T-cell (primary cell): ENCODE results near the gene AGR2. TPM values are rescaled to one million over a fixed set of nuclear protein-coding genes. Genes with fewer than 3 reads are reported as not detected.
"Not testable (repeated sequence)": the region's sequence is repeated elsewhere in the genome, so short reads cannot be mapped to it uniquely, and the experiment has no call there.

Experiments used
- ATAC-seq, 4 experiments: fragments of 200-7000 bp in 3 of 4; fragments of 150-1000 bp in 1 of 4; cut with Tn5 transposase; replicated peaks in 1 of 4; 1 replicate in 3 of 4; 2 replicates in 1 of 4; pipeline ENCODE4 v1.10.0; 2021; ENCODE audit warnings: moderate library complexity in 3 of 4, mild to moderate bottlenecking in 2 of 4, moderate number of reproducible peaks in 1 of 4
- CTCF ChIA-PET, 2 donors: fragments of 300-600 bp; sonication (Branson Sonifier 250); formaldehyde crosslinking; loops; one replicate each; lab custom pipeline; 2022; ENCODE audit warnings: antibody characterized with exemption in 2 of 2; lab: Charles Lee
- POLR2A ChIA-PET, 2 donors: fragments of 300-600 bp; sonication (Branson Sonifier 250); formaldehyde crosslinking; loops; one replicate each; lab custom pipeline; 2022; ENCODE audit warnings: antibody characterized with exemption in 2 of 2; lab: Charles Lee
- DNase-seq, 35 experiments: peaks; one replicate each; pipeline versions ENCODE4 v3.0.0 to v3.0.0-alpha.2; 2013 to 2023
- H3K27ac ChIP-seq: one replicate; pipeline ENCODE4 v1.5.1; 2013; ENCODE audit warnings: low read length
- H3K27me3 ChIP-seq, 2 experiments: replicated peaks in 1 of 2; 1 replicate in 1 of 2; 2 replicates in 1 of 2; pipeline versions ENCODE4 v1.6.1 to v1.7.0; 2013; ENCODE audit warnings: low read length in 1 of 2, mixed read lengths in 1 of 2; ENCODE audit not compliant: control insufficient read depth in 2 of 2, insufficient read depth in 2 of 2; ENCODE audit errors: extremely low read depth in 1 of 2
- H3K36me3 ChIP-seq, 2 donors: 1 replicate in 1 of 2; 2 replicates in 1 of 2; pipeline versions ENCODE4 v1.6.1 to v1.7.0; 2013; ENCODE audit warnings: low read length in 1 of 2; ENCODE audit not compliant: control insufficient read depth in 2 of 2, insufficient read depth in 1 of 2; ENCODE audit errors: extremely low read depth in 1 of 2
- H3K4me1 ChIP-seq, 2 experiments: 1 replicate in 1 of 2; 2 replicates in 1 of 2; pipeline versions ENCODE4 v1.6.1 to v1.7.0; 2013; ENCODE audit warnings: low read length in 2 of 2, mixed read lengths in 1 of 2; ENCODE audit not compliant: insufficient read depth in 2 of 2, control insufficient read depth in 1 of 2; ENCODE audit errors: extremely low read depth in 1 of 2
- H3K4me3 ChIP-seq, 2 donors: 1 replicate in 1 of 2; 2 replicates in 1 of 2; pipeline versions ENCODE4 v1.5.1 to v1.7.0; 2013; ENCODE audit warnings: mild to moderate bottlenecking in 2 of 2, low read length in 1 of 2, moderate library complexity in 1 of 2; ENCODE audit not compliant: control insufficient read depth in 1 of 2; ENCODE audit errors: extremely low read depth in 1 of 2
- H3K9me3 ChIP-seq: 2 replicates; pipeline ENCODE4 v1.7.0; 2013
- H3K27ac Mint-ChIP-seq, 2 donors: one replicate each; pipeline ENCODE4 v1.8.0; 2020 to 2021; ENCODE audit warnings: mild to moderate bottlenecking in 2 of 2, mixed read lengths in 2 of 2
- H3K27me3 Mint-ChIP-seq, 2 donors: one replicate each; pipeline ENCODE4 v1.8.0; 2021 to 2022; ENCODE audit warnings: mixed read lengths in 2 of 2
- H3K36me3 Mint-ChIP-seq: one replicate; pipeline ENCODE4 v1.8.0; 2021; ENCODE audit warnings: mixed read lengths
- H3K4me1 Mint-ChIP-seq, 3 donors: one replicate each; pipeline ENCODE4 v1.8.0; 2020 to 2022; ENCODE audit warnings: mixed read lengths in 3 of 3, mild to moderate bottlenecking in 1 of 3
- H3K4me3 Mint-ChIP-seq, 3 donors: one replicate each; pipeline ENCODE4 v1.8.0; 2020 to 2022; ENCODE audit warnings: mild to moderate bottlenecking in 3 of 3, mixed read lengths in 3 of 3, moderate library complexity in 3 of 3
- H3K9me3 Mint-ChIP-seq, 3 donors: one replicate each; pipeline ENCODE4 v1.8.0; 2020 to 2022; ENCODE audit warnings: mixed read lengths in 3 of 3
- WGBS: methylation state at CpG from one replicate; pipeline ENCODE4 v1.1.5; 2013; ENCODE audit warnings: missing lambda C conversion rate; ENCODE audit not compliant: insufficient coverage; 5-methylcytosine and 5-hydroxymethylcytosine counted together
- total RNA-seq, 35 experiments: library from RNA in 6 of 35; stranded (reverse) in 6 of 35; fragments of 120-200 nt in 1 of 35; gene quantifications; one replicate each; pipeline versions ENCODE4 v1.2.1 to v1.2.4 and lab custom pipeline; 2013 to 2026

The AGR2 gene
- total RNA-seq, 5 donors from 2014 or later (not counting 1 experiment from before 2014, with no cell fraction given), result 1.4 to 3.0 (median 2.5) TPM; not detected in 2

DNA sequence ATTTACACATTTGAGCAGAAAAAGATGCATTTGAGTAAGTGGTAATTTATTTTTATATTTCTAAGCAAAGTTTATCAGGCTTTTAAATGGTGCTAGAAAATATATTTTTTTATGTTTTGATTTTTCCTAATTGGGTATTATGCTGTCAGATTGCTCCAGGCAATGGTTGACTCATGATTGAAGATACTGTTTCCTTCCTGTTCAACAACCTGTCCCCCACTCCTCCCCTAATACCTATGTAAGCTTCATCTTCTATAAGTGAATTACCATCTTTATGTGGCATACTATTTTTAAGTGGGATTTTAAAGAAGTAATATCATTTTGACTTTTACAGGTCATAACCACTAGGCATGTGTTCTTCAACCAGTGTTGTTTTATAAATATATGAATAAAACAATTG lies 29.8 kb downstream of the AGR2 start:
- H3K9me3 ChIP-seq, result no peaks in the 10 kb centered on the region
- Mint-ChIP-seq H3K4me3 (no peak overlapping the region), H3K27ac (no peak overlapping the region), H3K4me1 (no peaks in the 10 kb centered on the region), H3K27me3 (peaks cover 9 to 12% of the 10 kb centered on the region in 2 donors), H3K36me3 (no peaks in the 10 kb centered on the region), H3K9me3 (no peaks in the 10 kb centered on the region)
- H3K36me3 ChIP-seq, result no peaks in the 10 kb centered on the region
- no peak for DNase-seq
- POLR2A ChIA-PET, result no interaction called here
- H3K4me3 ChIP-seq, result no peak overlapping the region
- no peaks in the 10 kb centered on the region for H3K4me1 ChIP-seq
- H3K27me3 ChIP-seq, result no peaks in the 10 kb centered on the region
- no peak for ATAC-seq
- CTCF ChIA-PET, result no interaction called here
- no peak overlapping the region for H3K27ac ChIP-seq

DNA sequence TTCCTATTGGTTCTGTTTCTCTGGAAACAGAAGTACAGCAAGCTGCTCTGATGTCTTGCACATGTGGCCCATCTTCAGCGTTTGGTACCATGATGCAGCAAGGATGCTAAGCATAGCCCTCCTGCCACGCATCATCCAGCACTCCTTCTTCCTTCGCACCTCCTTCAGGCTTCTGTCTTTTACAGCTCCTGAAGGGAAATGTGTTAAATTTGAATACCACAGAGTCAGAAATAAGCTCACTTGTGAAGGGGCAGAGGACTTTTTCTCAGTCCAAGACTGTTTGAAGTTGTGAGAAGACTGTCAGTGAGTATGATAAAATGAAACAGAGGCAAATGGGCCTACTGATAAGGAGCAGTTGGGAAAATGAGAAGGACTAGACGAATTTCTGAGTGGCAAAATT lies 30.5 kb downstream of the AGR2 start:
- H3K27me3 Mint-ChIP-seq, result peaks cover 9 to 12% of the 10 kb centered on the region in 2 donors
- no peaks in the 10 kb centered on the region for H3K9me3 ChIP-seq
- no peak overlapping the region for H3K4me3 Mint-ChIP-seq
- no peak overlapping the region for H3K4me3 ChIP-seq
- DNase-seq (no peak), ATAC-seq (no peak)
- no peaks in the 10 kb centered on the region for H3K4me1 ChIP-seq
- ChIA-PET POLR2A (interaction anchor here in 1 of 2 donors (0.5 kb wide), 1 partner anchor 118 kb away, joined by 6 read pairs; no protein-coding TSS in a partner anchor), CTCF (no interaction called here)
- H3K36me3 ChIP-seq, result no peaks in the 10 kb centered on the region
- H3K27ac Mint-ChIP-seq, result no peak overlapping the region
- no peaks in the 10 kb centered on the region for H3K9me3 Mint-ChIP-seq
- H3K27me3 ChIP-seq, result no peaks in the 10 kb centered on the region
- no peaks in the 10 kb centered on the region for H3K4me1 Mint-ChIP-seq
- 67% methylated on average over 1 of the region's 4 CpGs for WGBS
- no peaks in the 10 kb centered on the region for H3K36me3 Mint-ChIP-seq
- H3K27ac ChIP-seq, result no peak overlapping the region

DNA sequence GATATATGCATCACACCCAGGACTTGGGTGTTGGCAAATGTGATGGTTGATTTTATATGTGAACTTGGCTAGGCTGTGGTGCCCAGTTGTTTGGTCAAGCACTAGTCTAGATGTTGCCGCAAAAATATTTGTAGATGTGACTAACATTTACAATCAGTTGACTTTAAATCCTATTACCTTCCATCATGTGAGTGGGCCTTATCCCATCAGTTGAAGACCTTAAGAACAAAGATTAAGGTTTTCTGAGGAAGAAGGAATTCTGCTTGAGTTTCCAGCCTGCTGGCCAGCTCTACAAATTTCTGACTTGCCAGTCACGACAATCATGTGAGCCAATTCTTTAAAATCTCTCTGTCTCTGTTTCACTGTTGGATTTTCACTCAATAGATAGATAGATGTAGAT lies 30.9 kb downstream of the AGR2 start:
- Histone ChIP-seq H3K36me3 (no peaks in the 10 kb centered on the region), H3K27me3 (no peaks in the 10 kb centered on the region), H3K4me3 (no peak overlapping the region), H3K9me3 (no peaks in the 10 kb centered on the region), H3K4me1 (no peaks in the 10 kb centered on the region), H3K27ac (no peak overlapping the region)
- Mint-ChIP-seq H3K36me3 (no peaks in the 10 kb centered on the region), H3K4me3 (no peak overlapping the region), H3K27ac (no peak overlapping the region), H3K27me3 (peaks cover 9 to 12% of the 10 kb centered on the region in 2 donors), H3K4me1 (no peaks in the 10 kb centered on the region), H3K9me3 (no peaks in the 10 kb centered on the region)
- ChIA-PET POLR2A (interaction anchor here in 1 of 2 donors (0.5 kb wide), 1 partner anchor 117 kb away, joined by 6 read pairs; no protein-coding TSS in a partner anchor), CTCF (no interaction called here)
- no CpG with 5 or more reads among the region's 2 CpGs for WGBS
- DNase-seq (no peak), ATAC-seq (no peak)

DNA sequence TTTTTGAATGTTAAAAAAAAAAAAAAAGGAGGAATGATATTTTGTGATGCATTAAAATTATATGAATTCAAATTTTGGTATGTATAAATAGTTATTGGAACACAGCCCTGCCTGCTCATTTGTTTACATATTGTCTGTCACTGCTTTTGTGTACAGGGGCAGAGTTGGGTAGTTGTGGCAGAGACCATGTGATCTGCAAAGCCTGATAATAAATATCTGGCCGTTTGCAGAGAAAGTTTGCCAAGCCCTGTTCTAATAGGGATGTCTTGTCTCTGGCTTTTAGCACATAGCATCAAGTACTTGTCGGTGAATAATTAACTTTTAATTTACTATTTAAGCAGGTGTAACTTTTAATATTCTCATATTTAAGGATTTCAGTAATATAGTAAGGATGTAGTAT lies 31.5 kb downstream of the AGR2 start:
- CTCF ChIA-PET, result no interaction called here
- Mint-ChIP-seq H3K27ac (no peak overlapping the region), H3K27me3 (peaks cover 9 to 12% of the 10 kb centered on the region in 2 donors), H3K4me1 (no peaks in the 10 kb centered on the region), H3K9me3 (no peaks in the 10 kb centered on the region), H3K36me3 (no peaks in the 10 kb centered on the region), H3K4me3 (no peak overlapping the region)
- Histone ChIP-seq H3K36me3 (no peaks in the 10 kb centered on the region), H3K4me1 (no peaks in the 10 kb centered on the region), H3K9me3 (no peaks in the 10 kb centered on the region), H3K27me3 (no peaks in the 10 kb centered on the region), H3K4me3 (no peak overlapping the region), H3K27ac (no peak overlapping the region)
- POLR2A ChIA-PET, result no interaction called here
- DNase-seq (no peak), ATAC-seq (no peak)
- no CpG with 5 or more reads among the region's 2 CpGs for WGBS

DNA sequence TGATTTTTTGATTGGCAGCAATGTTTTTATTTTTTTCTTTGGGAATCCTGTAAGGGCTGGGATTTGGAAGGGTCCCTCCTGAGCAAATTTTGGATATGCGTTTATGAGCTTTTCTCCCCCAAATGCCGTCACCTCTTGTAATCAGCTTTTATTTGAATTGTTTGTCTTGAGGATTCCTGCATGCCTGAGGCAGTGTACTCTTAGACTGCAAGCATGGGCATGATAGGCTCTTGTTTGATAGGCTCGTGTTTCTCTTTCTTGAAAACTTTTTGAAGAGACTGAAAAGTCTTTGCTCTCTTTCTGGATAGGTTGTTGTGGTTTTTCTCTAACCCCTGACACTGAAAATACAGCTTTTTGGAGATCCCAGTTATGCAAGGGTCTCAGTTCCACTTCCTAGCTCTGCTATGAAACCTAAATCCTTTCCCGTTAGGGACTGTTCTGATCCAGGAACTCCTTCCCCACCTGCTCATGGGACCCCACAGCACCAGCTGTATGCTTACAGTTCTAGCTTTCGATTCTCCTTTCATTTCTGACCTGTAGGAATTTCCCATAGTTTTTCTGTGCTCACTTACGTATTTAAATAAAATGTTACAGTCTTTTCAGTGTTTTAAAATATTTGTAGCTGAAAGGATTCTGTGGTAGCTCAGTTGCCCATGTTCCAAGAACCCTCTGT lies 34.0 kb downstream of the AGR2 start:
- H3K36me3 ChIP-seq, result no peaks in the 10 kb centered on the region
- H3K4me1 Mint-ChIP-seq, result no peaks in the 10 kb centered on the region
- H3K4me3 Mint-ChIP-seq, result no peak overlapping the region
- H3K4me3 ChIP-seq, result no peak overlapping the region
- POLR2A ChIA-PET, result no interaction called here
- ATAC-seq, result no peak
- no peak overlapping the region for H3K27ac Mint-ChIP-seq
- H3K9me3 ChIP-seq, result no peaks in the 10 kb centered on the region
- WGBS, result 50% methylated on average over 1 of the region's 6 CpGs
- CTCF ChIA-PET, result no interaction called here
- no peak overlapping the region for H3K27ac ChIP-seq
- no peak for DNase-seq
- no peaks in the 10 kb centered on the region for H3K36me3 Mint-ChIP-seq
- H3K9me3 Mint-ChIP-seq, result no peaks in the 10 kb centered on the region
- H3K4me1 ChIP-seq, result no peaks in the 10 kb centered on the region
- no peaks in the 10 kb centered on the region for H3K27me3 ChIP-seq
- peaks cover 9 to 12% of the 10 kb centered on the region in 2 donors for H3K27me3 Mint-ChIP-seq

DNA sequence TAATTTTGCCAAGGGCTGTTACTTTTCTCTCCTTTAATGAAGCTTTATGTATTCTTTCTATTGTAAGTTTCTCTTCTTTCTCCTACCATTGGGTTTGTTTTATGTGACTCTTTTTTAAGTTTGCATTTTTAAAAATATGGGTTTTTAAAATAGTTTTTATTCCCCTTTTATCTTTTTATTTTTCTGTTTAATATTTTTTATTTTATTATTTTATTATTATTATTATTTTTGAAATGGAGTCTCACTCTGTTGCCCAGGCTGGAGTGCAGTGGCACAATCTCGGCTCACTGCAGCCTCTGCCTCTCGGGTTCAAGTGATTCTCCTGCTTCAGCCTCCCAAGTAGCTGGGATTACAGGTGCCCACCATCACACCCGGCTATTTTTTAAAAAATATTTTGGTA lies 34.8 kb downstream of the AGR2 start:
- H3K27me3 ChIP-seq, H3K4me3 ChIP-seq, H3K9me3 Mint-ChIP-seq, POLR2A ChIA-PET, H3K36me3 ChIP-seq, H3K4me1 Mint-ChIP-seq, H3K36me3 Mint-ChIP-seq, H3K27ac ChIP-seq, ATAC-seq, H3K4me1 ChIP-seq, DNase-seq, H3K9me3 ChIP-seq, H3K27ac Mint-ChIP-seq, H3K4me3 Mint-ChIP-seq: not testable (repeated sequence)
- CTCF ChIA-PET, result interaction anchor here in 1 of 2 donors (0.6 kb wide), 1 partner anchor 1137 kb away, joined by 3 read pairs; no protein-coding TSS in a partner anchor
- WGBS, result no CpG with 5 or more reads among the region's 3 CpGs
- peaks cover 9 to 12% of the 10 kb centered on the region in 2 donors for H3K27me3 Mint-ChIP-seq
